Endothelial cell of umbilical vein (primary cell): ENCODE measurements around the gene HTR6. TPM values are rescaled to one million over a fixed set of nuclear protein-coding genes. Genes with fewer than 3 reads are reported as not detected.

Experiments used
- BruUV-seq: library from RNA; stranded (reverse); fragments of 400-500 nt; replicated peaks from 2 replicates; lab custom pipeline; 2021; lab: Mats Ljungman, UMichigan
- CTCF ChIA-PET: fragments of 300-600, 350-600 bp; sonication (Branson Sonifier 250); formaldehyde crosslinking; loops from one replicate; lab custom pipeline; 2021; ENCODE audit warnings: antibody characterized with exemption, inconsistent platforms; lab: Charles Lee
- POLR2A ChIA-PET: fragments of 300-600, 350-600 bp; sonication (Branson Sonifier 250); formaldehyde crosslinking; loops from one replicate; lab custom pipeline; 2021; ENCODE audit warnings: antibody characterized with exemption, inconsistent platforms; lab: Charles Lee
- DNase-seq: peaks from one replicate; pipeline ENCODE4 v3.0.0-alpha.2; 2011; ENCODE audit warnings: low read depth, low spot score
- FAIRE-seq: peaks from 2 replicates; lab custom pipeline; 2011; peaks lifted over from hg19 to GRCh38; lab: Jason Lieb, UNC
- H2AFZ ChIP-seq: 2 replicates; pipeline ENCODE4 v1.6.0; 2012; ENCODE audit warnings: low read depth, low read length, control low read depth, inconsistent platforms
- H3K27ac ChIP-seq: 2 replicates; pipeline ENCODE4 v1.5.1; 2011; ENCODE audit warnings: low read depth, mild to moderate bottlenecking, control low read depth, low read length, moderate library complexity; ENCODE audit not compliant: insufficient read depth
- H3K27me3 ChIP-seq, 2 experiments: 2 replicates each; pipeline versions ENCODE4 v1.6.0 to v1.6.1; 2011; ENCODE audit warnings: low read length in 2 of 2, mixed read lengths in 1 of 2; ENCODE audit not compliant: control insufficient read depth in 2 of 2, insufficient read depth in 2 of 2
- H3K36me3 ChIP-seq, 2 experiments: 2 replicates in 1 of 2; 3 replicates in 1 of 2; pipeline ENCODE4 v1.5.1; 2011; ENCODE audit warnings: low read length in 2 of 2, mild to moderate bottlenecking in 1 of 2, moderate library complexity in 1 of 2; ENCODE audit not compliant: control insufficient read depth in 2 of 2, insufficient read depth in 2 of 2; ENCODE audit errors: extremely low read depth in 1 of 2
- H3K4me1 ChIP-seq: 3 replicates; pipeline ENCODE4 v1.5.1; 2011; ENCODE audit warnings: mild to moderate bottlenecking, low read length; ENCODE audit not compliant: control insufficient read depth, insufficient read depth; ENCODE audit errors: extremely low read depth
- H3K4me2 ChIP-seq: 2 replicates; pipeline ENCODE4 v1.6.1; 2011; ENCODE audit warnings: low read length, control low read depth, mixed read lengths; ENCODE audit not compliant: insufficient read depth
- H3K4me3 ChIP-seq, 3 experiments: fragments of 200-600 bp in 1 of 3; sonication (generic), shearing (Covaris generic) in 1 of 3; replicated peaks in 1 of 3; 2 replicates each; pipeline ENCODE4 v1.5.1; 2011 to 2016; ENCODE audit warnings: control low read depth in 3 of 3, low read length in 3 of 3, mild to moderate bottlenecking in 2 of 3, inconsistent platforms in 1 of 3, low read depth in 1 of 3, moderate library complexity in 1 of 3; ENCODE audit not compliant: insufficient read depth in 1 of 3
- H3K79me2 ChIP-seq: 2 replicates; pipeline ENCODE4 v1.6.0; 2012; ENCODE audit warnings: low read length, inconsistent platforms; ENCODE audit not compliant: control insufficient read depth, insufficient read depth
- H3K9ac ChIP-seq: replicated peaks from 2 replicates; pipeline ENCODE3; 2011; ENCODE audit warnings: low read length, control low read depth; ENCODE audit not compliant: insufficient read depth; ENCODE audit errors: extremely low read depth
- H3K9me1 ChIP-seq: replicated peaks from 3 replicates; pipeline ENCODE4 v1.6.0; 2011; ENCODE audit warnings: mild to moderate bottlenecking, low read length; ENCODE audit not compliant: control insufficient read depth, insufficient read depth; ENCODE audit errors: extremely low read depth
- H3K9me3 ChIP-seq: replicated peaks from 2 replicates; pipeline ENCODE4 v1.5.1; 2012; ENCODE audit warnings: low read length, inconsistent platforms; ENCODE audit not compliant: control insufficient read depth, insufficient read depth
- H4K20me1 ChIP-seq: replicated peaks from 2 replicates; pipeline ENCODE3; 2011; ENCODE audit warnings: mild to moderate bottlenecking, low read length; ENCODE audit not compliant: control insufficient read depth, insufficient read depth; ENCODE audit errors: extremely low read depth
- CTCF ChIP-seq, 2 donors: IDR thresholded peaks; 1 replicate in 1 of 2; 2 replicates in 1 of 2; pipeline ENCODE4 v1.5.1; 2011; ENCODE audit warnings: low read length in 2 of 2, mild to moderate bottlenecking in 2 of 2, moderate library complexity in 2 of 2, control low read depth in 1 of 2, inconsistent platforms in 1 of 2, low read depth in 1 of 2; ENCODE audit not compliant: insufficient read depth in 1 of 2; ENCODE audit errors: extremely low read depth in 1 of 2
- EZH2 ChIP-seq: IDR thresholded peaks from 2 replicates; pipeline ENCODE4 v1.6.1; 2012; ENCODE audit warnings: borderline replicate concordance, low read depth, mild to moderate bottlenecking, moderate library complexity, low read length, inconsistent platforms; ENCODE audit not compliant: severe bottlenecking
- FOS ChIP-seq: IDR thresholded peaks from 2 replicates; pipeline ENCODE4 v1.6.1; 2011; ENCODE audit warnings: mild to moderate bottlenecking, low read length, moderate library complexity, borderline replicate concordance; ENCODE audit not compliant: insufficient read depth
- MAX ChIP-seq: IDR thresholded peaks from 2 replicates; pipeline ENCODE4 v1.6.1; 2011; ENCODE audit not compliant: insufficient read depth, insufficient read length
- MYC ChIP-seq: IDR thresholded peaks from one replicate; pipeline ENCODE4 v1.6.1; 2011; ENCODE audit warnings: mild to moderate bottlenecking, low read depth, low read length
- POLR2A ChIP-seq: IDR thresholded peaks from 2 replicates; pipeline ENCODE4 v1.6.1; 2012; ENCODE audit warnings: low read depth, mild to moderate bottlenecking, control low read depth, low read length
- POLR2AphosphoS5 ChIP-seq: IDR thresholded peaks from 2 replicates; pipeline ENCODE4 v1.6.1; 2012; ENCODE audit warnings: low read depth, mild to moderate bottlenecking, control low read depth, low read length, moderate library complexity; ENCODE audit not compliant: insufficient read depth
- dilution Hi-C: fragments of 300-500 bp; cut with MboI; formaldehyde crosslinking; loops from one replicate; pipeline ENCODE4 v1.15.0; 2019; ENCODE audit warnings: low sequenced_read_pairs; ENCODE audit not compliant: extremely low pct_ligation_motif_present
- intact Hi-C: fragments of 100-400 bp; cut with micrococcal nuclease; formaldehyde crosslinking; loops from one replicate; pipeline ENCODE4 v1.10.0; 2022
- polyA plus RNA-seq, 4 experiments: library from polyadenylated mRNA; depleted of rRNA in 3 of 4; stranded (reverse) in 3 of 4; unstranded in 1 of 4; fragments of >200 nt; gene quantifications; 2 replicates each; pipeline versions ENCODE4 v1.2.1 to v1.2.3, GENCODE V29; 2011 to 2012; ENCODE audit warnings: missing spikeins in 1 of 4
- total RNA-seq: library from RNA; stranded (reverse); gene quantifications from 2 replicates; pipeline ENCODE4 v1.2.3, GENCODE V29; 2021

The HTR6 gene
- total and polyA plus RNA-seq, 2 donors (not counting 3 experiments of a cell fraction or from before 2014, with no cell fraction given): not detected

GRCh38 chr1:19650416-19651140 is 14.1 kb upstream of the HTR6 start:
- POLR2A ChIA-PET: no interaction called here
- peaks cover 6% of the 10 kb centered on the region for H3K79me2 ChIP-seq
- H3K27ac ChIP-seq: no peak overlapping the region
- H3K36me3 ChIP-seq: no peaks in the 10 kb centered on the region
- no TSS peak for BruUV-seq
- no peak overlapping the region for H3K4me2 ChIP-seq
- no peaks in the 10 kb centered on the region for H3K27me3 ChIP-seq
- CTCF ChIA-PET: interaction anchor here (0.6 to 4.6 kb wide), 58 partner anchors 9 to 473 kb away, joined by 3 to 99 read pairs (median 4); partner anchors contain the start of genes AKR7A2, CAPZB, EMC1 and MRTO4
- dilution Hi-C loops: no loop called here
- FAIRE-seq (no peak), DNase-seq (no peak)
- H3K9me3 ChIP-seq: no peaks in the 10 kb centered on the region
- TF ChIP-seq CTCF (IDR thresholded peaks at IDR 0.05; ENCODE audit: extremely low read depth in 1 of 2, insufficient read depth in 1 of 2, low read depth in 1 of 2, low read length in 2 of 2) (no peak), POLR2AphosphoS5 (no peak), FOS (no peak), MYC (no peak), POLR2A (no peak), MAX (no peak), EZH2 (no peak)
- H3K9me1 ChIP-seq: no peaks in the 10 kb centered on the region
- no peaks in the 10 kb centered on the region for H4K20me1 ChIP-seq
- intact Hi-C loops: loop anchor here (1.0 to 5.0 kb wide), 4 partner anchors 143 to 378 kb away; no protein-coding TSS in a partner anchor
- H3K4me1 ChIP-seq: peaks cover 20% of the 10 kb centered on the region
- H3K9ac ChIP-seq: no peak overlapping the region
- H3K4me3 ChIP-seq: no peak overlapping the region
- H2AFZ ChIP-seq: peak overlapping the region; percentile 9
